Measurements from ENCODE around the gene TOM1. TPM values are rescaled to one million over a fixed set of nuclear protein-coding genes. Genes with fewer than 3 reads are reported as not detected.

TOM1 gene
- total and polyA plus RNA-seq, 2 of the 13 experiments (the other 11 are each of a cell fraction or from before 2014, with no cell fraction given) = 30.8 to 87.3 TPM

DNA sequence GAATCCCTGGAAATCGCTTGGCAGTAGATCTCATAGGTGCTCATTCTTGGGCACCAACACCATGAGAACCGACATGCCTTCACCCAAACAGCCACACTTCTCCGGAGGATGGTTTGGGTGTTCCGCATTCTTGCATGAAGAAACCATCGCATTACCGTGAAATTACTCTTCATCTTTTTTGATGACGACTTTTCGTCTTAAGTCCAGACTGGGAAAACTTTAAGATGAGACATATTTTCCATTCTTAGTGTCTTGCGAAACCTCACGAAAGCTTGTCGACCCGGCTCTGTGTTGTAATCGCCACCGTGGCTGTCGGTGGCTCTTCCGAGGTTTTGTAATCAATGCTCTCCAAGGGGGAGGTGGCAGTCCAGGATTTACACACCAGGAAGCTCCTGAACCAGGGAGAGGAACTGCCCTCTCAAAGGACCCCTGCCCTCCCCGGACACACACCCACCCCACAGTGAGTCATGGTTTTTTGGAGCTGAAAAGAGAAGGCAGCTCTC, 1.7 kb downstream of the TOM1 start (continued):
- no peak for TF ChIP-seq IKZF1 (IDR thresholded peaks at IDR 0.05)
- TF ChIP-seq HDAC2 (CRISPR knock-in tag; IDR thresholded peaks at IDR 0.05) = peak; percentile 81
- no peak for TF ChIP-seq CHCHD3 (CRISPR knock-in tag; IDR thresholded peaks at IDR 0.05)
- TF ChIP-seq, protein P1, sequence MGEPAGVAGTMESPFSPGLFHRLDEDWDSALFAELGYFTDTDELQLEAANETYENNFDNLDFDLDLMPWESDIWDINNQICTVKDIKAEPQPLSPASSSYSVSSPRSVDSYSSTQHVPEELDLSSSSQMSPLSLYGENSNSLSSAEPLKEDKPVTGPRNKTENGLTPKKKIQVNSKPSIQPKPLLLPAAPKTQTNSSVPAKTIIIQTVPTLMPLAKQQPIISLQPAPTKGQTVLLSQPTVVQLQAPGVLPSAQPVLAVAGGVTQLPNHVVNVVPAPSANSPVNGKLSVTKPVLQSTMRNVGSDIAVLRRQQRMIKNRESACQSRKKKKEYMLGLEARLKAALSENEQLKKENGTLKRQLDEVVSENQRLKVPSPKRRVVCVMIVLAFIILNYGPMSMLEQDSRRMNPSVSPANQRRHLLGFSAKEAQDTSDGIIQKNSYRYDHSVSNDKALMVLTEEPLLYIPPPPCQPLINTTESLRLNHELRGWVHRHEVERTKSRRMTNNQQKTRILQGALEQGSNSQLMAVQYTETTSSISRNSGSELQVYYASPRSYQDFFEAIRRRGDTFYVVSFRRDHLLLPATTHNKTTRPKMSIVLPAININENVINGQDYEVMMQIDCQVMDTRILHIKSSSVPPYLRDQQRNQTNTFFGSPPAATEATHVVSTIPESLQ (CRISPR knock-in tag; conservative IDR thresholded peaks at IDR 0.05) = no peak
- TF ChIP-seq BCL3 (CRISPR knock-in tag; IDR thresholded peaks at IDR 0.05) = no peak
- TF ChIP-seq JUND (CRISPR knock-in tag; IDR thresholded peaks at IDR 0.05) = peak; percentile 56; the same call in 1 of the 2 replicates
- peak; percentile 64 for TF ChIP-seq SKI (IDR thresholded peaks at IDR 0.05; ENCODE audit: partially characterized antibody)
- TF ChIP-seq, protein P2, sequence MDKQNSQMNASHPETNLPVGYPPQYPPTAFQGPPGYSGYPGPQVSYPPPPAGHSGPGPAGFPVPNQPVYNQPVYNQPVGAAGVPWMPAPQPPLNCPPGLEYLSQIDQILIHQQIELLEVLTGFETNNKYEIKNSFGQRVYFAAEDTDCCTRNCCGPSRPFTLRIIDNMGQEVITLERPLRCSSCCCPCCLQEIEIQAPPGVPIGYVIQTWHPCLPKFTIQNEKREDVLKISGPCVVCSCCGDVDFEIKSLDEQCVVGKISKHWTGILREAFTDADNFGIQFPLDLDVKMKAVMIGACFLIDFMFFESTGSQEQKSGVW (CRISPR knock-in tag; IDR thresholded peaks at IDR 0.05; ENCODE audit: borderline replicate concordance) = no peak
- no peak for TF ChIP-seq ZNF318 (CRISPR knock-in tag; IDR thresholded peaks at IDR 0.05)
- no peak for TF ChIP-seq ZNF720 (CRISPR knock-in tag; IDR thresholded peaks at IDR 0.05)
- TF ChIP-seq ZBTB20 (CRISPR knock-in tag; IDR thresholded peaks at IDR 0.05; ENCODE audit: borderline replicate concordance, low read depth) = no peak
- TF ChIP-seq, protein P3, sequence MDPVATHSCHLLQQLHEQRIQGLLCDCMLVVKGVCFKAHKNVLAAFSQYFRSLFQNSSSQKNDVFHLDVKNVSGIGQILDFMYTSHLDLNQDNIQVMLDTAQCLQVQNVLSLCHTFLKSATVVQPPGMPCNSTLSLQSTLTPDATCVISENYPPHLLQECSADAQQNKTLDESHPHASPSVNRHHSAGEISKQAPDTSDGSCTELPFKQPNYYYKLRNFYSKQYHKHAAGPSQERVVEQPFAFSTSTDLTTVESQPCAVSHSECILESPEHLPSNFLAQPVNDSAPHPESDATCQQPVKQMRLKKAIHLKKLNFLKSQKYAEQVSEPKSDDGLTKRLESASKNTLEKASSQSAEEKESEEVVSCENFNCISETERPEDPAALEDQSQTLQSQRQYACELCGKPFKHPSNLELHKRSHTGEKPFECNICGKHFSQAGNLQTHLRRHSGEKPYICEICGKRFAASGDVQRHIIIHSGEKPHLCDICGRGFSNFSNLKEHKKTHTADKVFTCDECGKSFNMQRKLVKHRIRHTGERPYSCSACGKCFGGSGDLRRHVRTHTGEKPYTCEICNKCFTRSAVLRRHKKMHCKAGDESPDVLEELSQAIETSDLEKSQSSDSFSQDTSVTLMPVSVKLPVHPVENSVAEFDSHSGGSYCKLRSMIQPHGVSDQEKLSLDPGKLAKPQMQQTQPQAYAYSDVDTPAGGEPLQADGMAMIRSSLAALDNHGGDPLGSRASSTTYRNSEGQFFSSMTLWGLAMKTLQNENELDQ (CRISPR knock-in tag; IDR thresholded peaks at IDR 0.05; ENCODE audit: borderline replicate concordance) = no peak
- TF ChIP-seq TSC22D2 (CRISPR knock-in tag; IDR thresholded peaks at IDR 0.05; ENCODE audit: borderline replicate concordance) = no peak
- TF ChIP-seq ZNF33B (CRISPR knock-in tag; IDR thresholded peaks at IDR 0.05) = no peak
